Fibroblast of lung (primary cell): ENCODE data around the gene RAB36. TPM values are rescaled to one million over a fixed set of nuclear protein-coding genes. Genes with fewer than 3 reads are reported as not detected.

ENCODE experiments used
- DNase-seq, 2 donors: peaks; one replicate each; pipeline versions ENCODE4 v3.0.0 to v3.0.0-alpha.2; 2010; ENCODE audit warnings: low read depth in 2 of 2
- H2AFZ ChIP-seq: 2 replicates; pipeline ENCODE4 v1.5.1; 2012; ENCODE audit warnings: low read length, control low read depth, inconsistent platforms
- H3K27ac ChIP-seq: 2 replicates; pipeline ENCODE4 v1.5.1; 2011; ENCODE audit warnings: low read length, control low read depth; ENCODE audit not compliant: insufficient read depth
- H3K27me3 ChIP-seq: 2 replicates; pipeline ENCODE4 v1.5.1; 2011; ENCODE audit warnings: mild to moderate bottlenecking, low read length; ENCODE audit not compliant: control insufficient read depth, insufficient read depth
- H3K36me3 ChIP-seq: 2 replicates; pipeline ENCODE4 v1.5.1; 2011; ENCODE audit warnings: low read length; ENCODE audit not compliant: control insufficient read depth, insufficient read depth
- H3K4me1 ChIP-seq: 2 replicates; pipeline ENCODE4 v1.5.1; 2011; ENCODE audit warnings: low read length; ENCODE audit not compliant: control insufficient read depth, insufficient read depth; ENCODE audit errors: extremely low read depth
- H3K4me2 ChIP-seq: 2 replicates; pipeline ENCODE4 v1.5.1; 2011; ENCODE audit warnings: low read length, control low read depth; ENCODE audit not compliant: insufficient read depth; ENCODE audit errors: extremely low read depth
- H3K4me3 ChIP-seq, 4 experiments: fragments of 200-600 bp in 1 of 4; sonication (generic) in 1 of 4; replicated peaks in 1 of 4; 2 replicates each; pipeline ENCODE4 v1.5.1; 2011 to 2016; ENCODE audit warnings: low read length in 4 of 4, low read depth in 3 of 4, mild to moderate bottlenecking in 3 of 4, control low read depth in 2 of 4, inconsistent platforms in 1 of 4, mixed read lengths in 1 of 4; ENCODE audit not compliant: insufficient read depth in 1 of 4; ENCODE audit errors: control extremely low read depth in 1 of 4
- H3K79me2 ChIP-seq: 2 replicates; pipeline ENCODE4 v1.5.1; 2012; ENCODE audit warnings: mild to moderate bottlenecking, low read length, inconsistent platforms; ENCODE audit not compliant: control insufficient read depth, insufficient read depth
- H3K9ac ChIP-seq: 2 replicates; pipeline ENCODE4 v1.5.1; 2011; ENCODE audit warnings: mild to moderate bottlenecking, low read length, control low read depth; ENCODE audit not compliant: insufficient read depth
- H3K9me3 ChIP-seq: 2 replicates; pipeline ENCODE4 v1.5.1; 2012; ENCODE audit warnings: low read depth, low read length; ENCODE audit not compliant: control insufficient read depth, insufficient read depth
- H4K20me1 ChIP-seq: 2 replicates; pipeline ENCODE4 v1.5.1; 2011; ENCODE audit warnings: low read length; ENCODE audit not compliant: control insufficient read depth, insufficient read depth; ENCODE audit errors: extremely low read depth
- CTCF ChIP-seq, 2 donors: IDR thresholded peaks in 1 of 2; conservative IDR thresholded peaks in 1 of 2; 1 replicate in 1 of 2; 2 replicates in 1 of 2; pipeline ENCODE4 v1.5.1; 2011 to 2012; ENCODE audit warnings: low read length in 2 of 2, control low read depth in 1 of 2, inconsistent platforms in 1 of 2, low read depth in 1 of 2, mild to moderate bottlenecking in 1 of 2
- EZH2 ChIP-seq: IDR thresholded peaks from 2 replicates; pipeline ENCODE4 v1.5.1; 2012; ENCODE audit warnings: low read length, control low read depth, mild to moderate bottlenecking; ENCODE audit errors: missing control alignments
- polyA plus RNA-seq, 2 donors: library from polyadenylated mRNA; depleted of rRNA in 1 of 2; stranded (reverse) in 1 of 2; unstranded in 1 of 2; fragments of >200 nt; gene quantifications; 2 replicates each; pipeline ENCODE4 v1.2.1, GENCODE V29; 2011 to 2012; ENCODE audit warnings: missing spikeins in 1 of 2
- total RNA-seq: library from RNA; depleted of rRNA; stranded (reverse); fragments of >200 nt; gene quantifications from 2 replicates; pipeline ENCODE4 v1.2.1, GENCODE V29; 2014

Gene RAB36
- total and polyA plus RNA-seq, 2 donors (not counting 1 experiment from before 2014, with no cell fraction given), result 2.5 to 3.7 TPM

GRCh38 chr22:23156286-23156685 lies 11.0 kb downstream of the RAB36 start:
- Histone ChIP-seq H3K36me3 (peaks cover 1% of the 10 kb centered on the region), H3K9ac (no peak overlapping the region), H4K20me1 (no peaks in the 10 kb centered on the region), H3K27me3 (no peaks in the 10 kb centered on the region), H3K9me3 (no peaks in the 10 kb centered on the region), H3K4me1 (no peaks in the 10 kb centered on the region), H3K79me2 (no peaks in the 10 kb centered on the region), H3K27ac (no peak overlapping the region), H3K4me2 (no peak overlapping the region), H2AFZ (no peak overlapping the region), H3K4me3 (no peak overlapping the region)
- no peak for TF ChIP-seq EZH2
- TF ChIP-seq CTCF (conservative IDR thresholded peaks at IDR 0.05 in 1 of 2, IDR thresholded peaks at IDR 0.05 in 1 of 2; ENCODE audit: low read depth in 1 of 2, low read length in 2 of 2), result no peak
- no peak for DNase-seq

GRCh38 chr22:23157560-23158515 lies 12.6 kb downstream of the RAB36 start:
- peaks cover 1% of the 10 kb centered on the region for H3K36me3 ChIP-seq
- H4K20me1 ChIP-seq, result no peaks in the 10 kb centered on the region
- no peak for DNase-seq
- H3K27me3 ChIP-seq, result no peaks in the 10 kb centered on the region
- no peak overlapping the region for H3K9ac ChIP-seq
- no peak overlapping the region for H3K4me3 ChIP-seq
- no peak overlapping the region for H3K4me2 ChIP-seq
- TF ChIP-seq CTCF (conservative IDR thresholded peaks at IDR 0.05 in 1 of 2, IDR thresholded peaks at IDR 0.05 in 1 of 2; ENCODE audit: low read depth in 1 of 2, low read length in 2 of 2) (no peak), EZH2 (no peak)
- H3K9me3 ChIP-seq, result no peaks in the 10 kb centered on the region
- H2AFZ ChIP-seq, result no peak overlapping the region
- H3K4me1 ChIP-seq, result no peaks in the 10 kb centered on the region
- no peaks in the 10 kb centered on the region for H3K79me2 ChIP-seq
- no peak overlapping the region for H3K27ac ChIP-seq

- H3K4me3 ChIP-seq, result no peak overlapping the region
- no peak overlapping the region for H2AFZ ChIP-seq
- DNase-seq, result no peak
- no peak overlapping the region for H3K4me2 ChIP-seq
- no peak overlapping the region for H3K9ac ChIP-seq
- H3K27ac ChIP-seq, result no peak overlapping the region
- no peaks in the 10 kb centered on the region for H4K20me1 ChIP-seq
- no peaks in the 10 kb centered on the region for H3K27me3 ChIP-seq
- H3K9me3 ChIP-seq, result no peaks in the 10 kb centered on the region
- no peaks in the 10 kb centered on the region for H3K79me2 ChIP-seq
- peaks cover 1% of the 10 kb centered on the region for H3K36me3 ChIP-seq
- no peaks in the 10 kb centered on the region for H3K4me1 ChIP-seq
- TF ChIP-seq CTCF (conservative IDR thresholded peaks at IDR 0.05 in 1 of 2, IDR thresholded peaks at IDR 0.05 in 1 of 2; ENCODE audit: low read depth in 1 of 2, low read length in 2 of 2) (no peak), EZH2 (no peak)
Measured at GRCh38 chr22:23158516-23159290, 13.4 kb downstream of the RAB36 start.
